ENCODE measurements around the gene ATRNL1.
"Not testable (repeated sequence)": the region's sequence is repeated elsewhere in the genome, so short reads cannot be mapped to it uniquely, and the experiment has no call there.

Gene ATRNL1

DNA sequence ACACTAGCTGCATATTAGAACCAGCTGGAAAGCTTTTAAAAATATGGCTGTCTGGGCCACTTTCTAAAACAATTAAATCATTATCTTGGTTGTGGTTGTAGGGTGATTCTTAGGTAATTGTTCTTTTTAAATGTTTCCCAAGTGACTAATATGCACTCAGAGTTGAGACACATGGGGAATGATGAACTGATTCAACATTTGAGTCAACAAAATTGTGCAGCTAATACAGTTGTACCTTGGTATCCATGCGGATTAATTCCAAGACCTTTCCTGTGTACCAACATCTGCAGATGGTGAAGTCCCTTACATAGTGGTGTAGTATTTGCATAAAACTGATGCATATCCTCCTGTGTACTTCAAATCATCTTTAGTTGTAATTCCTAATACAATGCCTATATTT is 242.2 kb downstream of the ATRNL1 start:
- no peaks in the 10 kb centered on the region for H3K4me1 ChIP-seq (ENCODE audit: control insufficient read depth, insufficient read depth, low read length)

DNA sequence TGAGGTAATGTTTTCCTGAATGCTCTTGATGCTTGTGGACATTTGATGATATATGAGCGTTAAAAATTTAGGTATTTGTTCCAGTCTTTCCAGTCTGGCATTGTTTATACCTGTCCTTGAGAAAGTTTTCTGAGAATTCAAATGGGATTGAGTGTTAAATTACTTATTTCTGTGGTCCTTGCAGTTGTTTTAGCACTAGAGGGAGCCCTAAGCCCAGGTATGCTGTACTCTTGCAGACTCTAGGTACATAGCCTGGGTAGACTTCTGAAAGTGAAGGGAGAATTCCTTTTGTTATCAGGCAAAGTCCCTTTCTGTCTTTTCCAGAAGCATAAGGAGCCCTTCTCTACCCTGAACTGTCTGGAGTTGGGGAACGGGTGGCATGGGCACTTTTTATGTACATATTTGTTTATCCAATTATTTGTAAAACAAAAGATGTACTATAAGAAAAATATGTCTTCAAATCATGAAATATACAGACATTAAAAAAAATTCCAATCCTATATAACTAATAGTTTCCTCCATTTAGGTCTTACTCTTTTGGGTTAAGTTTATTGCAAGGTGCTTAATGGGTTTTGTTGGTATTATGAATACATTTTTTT is 262.1 kb downstream of the ATRNL1 start:
- no peaks in the 10 kb centered on the region for H3K36me3 ChIP-seq (ENCODE audit: control insufficient read depth, insufficient read depth, low read length)
- H3K27me3 ChIP-seq (ENCODE audit: control insufficient read depth, insufficient read depth, low read length), result no peaks in the 10 kb centered on the region
- no peak overlapping the region for H3K4me3 ChIP-seq (ENCODE audit: low read depth, low read length)
- H3K27ac ChIP-seq (ENCODE audit: low read depth, low read length), result no peak overlapping the region
- H3K9me3 ChIP-seq (ENCODE audit: control insufficient read depth, insufficient read depth, low read depth, low read length), result no peaks in the 10 kb centered on the region
- H3K4me1 ChIP-seq (ENCODE audit: control insufficient read depth, insufficient read depth, low read length), result no peaks in the 10 kb centered on the region
- H3K9ac ChIP-seq (ENCODE audit: low read length), result no peak overlapping the region

More for the DNA sequence above, 242.2 kb downstream of the ATRNL1 start:
- Histone ChIP-seq H3K27me3 (ENCODE audit: control insufficient read depth, insufficient read depth, low read length) (no peaks in the 10 kb centered on the region), H3K9ac (ENCODE audit: low read length) (no peak overlapping the region), H3K4me3 (ENCODE audit: low read depth, low read length) (no peak overlapping the region), H3K36me3 (ENCODE audit: control insufficient read depth, insufficient read depth, low read length) (no peaks in the 10 kb centered on the region), H3K9me3 (ENCODE audit: control insufficient read depth, insufficient read depth, low read depth, low read length) (no peaks in the 10 kb centered on the region), H3K27ac (ENCODE audit: low read depth, low read length) (no peak overlapping the region)

DNA sequence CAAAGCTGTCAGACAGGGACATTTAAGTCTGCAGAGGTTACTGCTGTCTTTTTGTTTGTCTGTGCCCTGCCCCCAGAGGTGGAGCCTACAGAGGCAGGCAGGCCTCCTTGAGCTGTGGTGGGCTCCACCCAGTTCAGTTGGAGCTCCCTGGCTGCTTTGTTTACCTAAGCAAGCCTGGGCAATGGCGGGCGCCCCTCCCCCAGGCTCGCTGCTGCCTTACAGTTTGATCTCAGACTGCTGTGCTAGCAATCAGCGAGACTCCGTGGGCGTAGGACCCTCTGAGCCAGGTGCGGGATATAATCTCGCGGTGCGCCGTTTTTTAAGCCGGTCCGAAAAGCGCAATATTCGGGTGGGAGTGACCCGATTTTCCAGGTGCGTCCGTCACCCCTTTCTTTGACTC is 274.8 kb downstream of the ATRNL1 start:
- peaks cover 19% of the 10 kb centered on the region for H3K9me3 ChIP-seq (ENCODE audit: control insufficient read depth, insufficient read depth, low read depth, low read length)
- H3K27me3 ChIP-seq (ENCODE audit: control insufficient read depth, insufficient read depth, low read length); H3K4me3 ChIP-seq (ENCODE audit: low read depth, low read length); H3K27ac ChIP-seq (ENCODE audit: low read depth, low read length); H3K36me3 ChIP-seq (ENCODE audit: control insufficient read depth, insufficient read depth, low read length); H3K9ac ChIP-seq (ENCODE audit: low read length); H3K4me1 ChIP-seq (ENCODE audit: control insufficient read depth, insufficient read depth, low read length): not testable (repeated sequence)

- H3K36me3 ChIP-seq (ENCODE audit: control insufficient read depth, insufficient read depth, low read length), result no peaks in the 10 kb centered on the region
- H3K27ac ChIP-seq (ENCODE audit: low read depth, low read length), result no peak overlapping the region
- H3K9me3 ChIP-seq (ENCODE audit: control insufficient read depth, insufficient read depth, low read depth, low read length), result no peaks in the 10 kb centered on the region
- H3K4me3 ChIP-seq (ENCODE audit: low read depth, low read length), result no peak overlapping the region
- no peaks in the 10 kb centered on the region for H3K4me1 ChIP-seq (ENCODE audit: control insufficient read depth, insufficient read depth, low read length)
- no peaks in the 10 kb centered on the region for H3K27me3 ChIP-seq (ENCODE audit: control insufficient read depth, insufficient read depth, low read length)
- no peak overlapping the region for H3K9ac ChIP-seq (ENCODE audit: low read length)
These were observed 285.9 kb downstream of the ATRNL1 start for GRCh38 chr10:115379064-115379463.

DNA sequence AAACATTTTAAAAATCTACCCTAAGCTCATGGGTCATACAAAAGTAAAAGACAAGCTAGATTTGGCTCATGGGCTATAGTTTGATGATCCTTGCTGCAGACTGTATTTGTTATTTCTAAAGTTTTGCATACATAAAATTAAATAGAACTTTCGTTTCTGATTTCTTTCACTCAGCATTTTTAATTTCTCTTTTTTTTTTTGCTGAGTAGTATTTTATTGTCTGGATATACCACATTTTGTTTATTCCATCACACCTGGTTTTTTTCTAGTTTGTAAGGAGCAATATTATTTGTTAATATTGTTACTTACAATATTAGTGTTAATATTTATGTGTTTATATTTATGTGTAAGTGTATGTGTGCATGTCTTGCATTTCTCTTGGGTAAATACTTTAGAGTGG is 291.5 kb downstream of the ATRNL1 start:
- Histone ChIP-seq H3K36me3 (ENCODE audit: control insufficient read depth, insufficient read depth, low read length) (no peaks in the 10 kb centered on the region), H3K27me3 (ENCODE audit: control insufficient read depth, insufficient read depth, low read length) (no peaks in the 10 kb centered on the region), H3K9me3 (ENCODE audit: control insufficient read depth, insufficient read depth, low read depth, low read length) (no peaks in the 10 kb centered on the region), H3K9ac (ENCODE audit: low read length) (no peak overlapping the region), H3K27ac (ENCODE audit: low read depth, low read length) (no peak overlapping the region), H3K4me1 (ENCODE audit: control insufficient read depth, insufficient read depth, low read length) (peaks cover 3% of the 10 kb centered on the region; the same call in 1 of the 2 replicates), H3K4me3 (ENCODE audit: low read depth, low read length) (no peak overlapping the region)

GRCh38 chr10:115390607-115391006 is 297.4 kb downstream of the ATRNL1 start:
- Histone ChIP-seq H3K9me3 (ENCODE audit: control insufficient read depth, insufficient read depth, low read depth, low read length) (no peaks in the 10 kb centered on the region), H3K27me3 (ENCODE audit: control insufficient read depth, insufficient read depth, low read length) (no peaks in the 10 kb centered on the region)

GRCh38 chr10:115398026-115398425 is 304.9 kb downstream of the ATRNL1 start:
- H3K4me1 ChIP-seq (ENCODE audit: control insufficient read depth, insufficient read depth, low read length), result no peaks in the 10 kb centered on the region
- H3K27ac ChIP-seq (ENCODE audit: low read depth, low read length), result no peak overlapping the region
- H3K4me3 ChIP-seq (ENCODE audit: low read depth, low read length), result no peak overlapping the region
- no peaks in the 10 kb centered on the region for H3K27me3 ChIP-seq (ENCODE audit: control insufficient read depth, insufficient read depth, low read length)
- H3K9ac ChIP-seq (ENCODE audit: low read length), result no peak overlapping the region
- H3K36me3 ChIP-seq (ENCODE audit: control insufficient read depth, insufficient read depth, low read length), result no peaks in the 10 kb centered on the region
- no peaks in the 10 kb centered on the region for H3K9me3 ChIP-seq (ENCODE audit: control insufficient read depth, insufficient read depth, low read depth, low read length)

More at GRCh38 chr10:115390607-115391006, 297.4 kb downstream of the ATRNL1 start:
- Histone ChIP-seq H3K36me3 (ENCODE audit: control insufficient read depth, insufficient read depth, low read length) (no peaks in the 10 kb centered on the region), H3K9ac (ENCODE audit: low read length) (no peak overlapping the region), H3K27ac (ENCODE audit: low read depth, low read length) (no peak overlapping the region), H3K4me3 (ENCODE audit: low read depth, low read length) (no peak overlapping the region), H3K4me1 (ENCODE audit: control insufficient read depth, insufficient read depth, low read length) (peaks cover 7% of the 10 kb centered on the region)

DNA sequence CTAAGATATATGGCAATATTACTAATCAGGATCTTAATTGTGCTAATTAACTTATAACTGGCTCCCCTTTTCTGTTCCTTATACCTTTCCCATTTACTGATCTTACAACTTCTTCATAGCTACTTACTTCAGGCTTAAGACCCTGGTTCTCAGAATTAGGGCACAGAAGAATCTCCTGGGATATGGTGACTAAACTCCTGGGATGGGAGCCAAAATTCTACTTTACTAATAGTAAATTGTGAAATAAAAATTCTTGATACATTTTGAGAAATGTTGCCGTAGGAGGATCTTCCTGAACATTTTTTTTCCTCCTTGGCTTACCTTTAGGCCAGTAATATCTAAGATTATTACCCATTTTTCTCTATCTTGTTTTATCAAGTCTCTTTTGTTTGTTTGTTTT is 309.5 kb downstream of the ATRNL1 start:
- Histone ChIP-seq H3K36me3 (ENCODE audit: control insufficient read depth, insufficient read depth, low read length) (no peaks in the 10 kb centered on the region), H3K9me3 (ENCODE audit: control insufficient read depth, insufficient read depth, low read depth, low read length) (no peaks in the 10 kb centered on the region), H3K27ac (ENCODE audit: low read depth, low read length) (no peak overlapping the region), H3K27me3 (ENCODE audit: control insufficient read depth, insufficient read depth, low read length) (no peaks in the 10 kb centered on the region), H3K4me3 (ENCODE audit: low read depth, low read length) (no peak overlapping the region), H3K4me1 (ENCODE audit: control insufficient read depth, insufficient read depth, low read length) (no peaks in the 10 kb centered on the region), H3K9ac (ENCODE audit: low read length) (no peak overlapping the region)

- not testable (repeated sequence) for H3K9me3 ChIP-seq (ENCODE audit: control insufficient read depth, insufficient read depth, low read depth, low read length); H3K9ac ChIP-seq (ENCODE audit: low read length); H3K4me3 ChIP-seq (ENCODE audit: low read depth, low read length); H3K4me1 ChIP-seq (ENCODE audit: control insufficient read depth, insufficient read depth, low read length); H3K27ac ChIP-seq (ENCODE audit: low read depth, low read length); H3K27me3 ChIP-seq (ENCODE audit: control insufficient read depth, insufficient read depth, low read length); H3K36me3 ChIP-seq (ENCODE audit: control insufficient read depth, insufficient read depth, low read length)
These were observed 312.7 kb downstream of the ATRNL1 start for GRCh38 chr10:115405838-115406237.

DNA sequence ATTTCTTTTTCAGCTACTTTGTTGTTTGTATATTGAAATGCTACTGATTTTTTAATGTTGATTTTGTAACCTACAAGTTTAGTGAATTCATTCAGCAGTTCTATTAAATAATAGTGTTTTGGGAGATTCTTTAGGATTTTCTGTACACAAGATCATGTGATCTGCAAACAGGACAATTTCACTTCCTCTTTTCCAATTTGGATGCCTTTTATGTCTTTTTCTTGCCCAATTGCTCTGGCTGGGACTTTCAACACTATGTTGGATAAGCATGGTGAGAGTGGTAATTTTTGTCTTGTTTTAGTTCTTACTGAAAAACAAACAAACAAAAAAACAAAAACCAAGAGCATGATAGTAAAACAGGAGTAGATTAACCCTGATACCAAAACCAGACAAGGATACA is 316.2 kb downstream of the ATRNL1 start:
- Histone ChIP-seq H3K36me3 (ENCODE audit: control insufficient read depth, insufficient read depth, low read length) (no peaks in the 10 kb centered on the region), H3K9me3 (ENCODE audit: control insufficient read depth, insufficient read depth, low read depth, low read length) (no peaks in the 10 kb centered on the region; the same call in 1 of the 2 replicates), H3K4me3 (ENCODE audit: low read depth, low read length) (no peak overlapping the region), H3K9ac (ENCODE audit: low read length) (no peak overlapping the region), H3K4me1 (ENCODE audit: control insufficient read depth, insufficient read depth, low read length) (no peaks in the 10 kb centered on the region), H3K27ac (ENCODE audit: low read depth, low read length) (no peak overlapping the region), H3K27me3 (ENCODE audit: control insufficient read depth, insufficient read depth, low read length) (no peaks in the 10 kb centered on the region)

GRCh38 chr10:115417585-115418265 is 324.6 kb downstream of the ATRNL1 start:
- Histone ChIP-seq H3K4me3 (ENCODE audit: low read depth, low read length) (no peak overlapping the region), H3K9me3 (ENCODE audit: control insufficient read depth, insufficient read depth, low read depth, low read length) (no peaks in the 10 kb centered on the region), H3K4me1 (ENCODE audit: control insufficient read depth, insufficient read depth, low read length) (no peaks in the 10 kb centered on the region), H3K27ac (ENCODE audit: low read depth, low read length) (no peak overlapping the region), H3K36me3 (ENCODE audit: control insufficient read depth, insufficient read depth, low read length) (no peaks in the 10 kb centered on the region), H3K9ac (ENCODE audit: low read length) (no peak overlapping the region), H3K27me3 (ENCODE audit: control insufficient read depth, insufficient read depth, low read length) (no peaks in the 10 kb centered on the region)
